Skin epidermis (tissue), 12 donors: ENCODE data around the gene ZAR1L.
A peak's percentile ranks its signal among the peaks of the same experiment; 100 is the strongest.

Source experiments
- H3K27ac ChIP-seq, 21 experiments: fragments of 200-600 bp; sonication (generic) in 11 of 21; one replicate each; pipeline ENCODE4 v1.5.0; 2020; ENCODE audit warnings: mild to moderate bottlenecking in 3 of 21, inconsistent platforms in 2 of 21, moderate library complexity in 2 of 21
- H3K4me3 ChIP-seq, 7 experiments: fragments of 200-600 bp; sonication (generic) in 2 of 7; one replicate each; pipeline ENCODE4 v1.5.0; 2020; ENCODE audit warnings: inconsistent platforms in 2 of 7, mild to moderate bottlenecking in 2 of 7, moderate library complexity in 1 of 7

The ZAR1L gene

GRCh38 chr13:32262165-32262564 is 53.0 kb downstream of the ZAR1L start:
- no peak overlapping the region for H3K4me3 ChIP-seq
- peak overlapping the region in 6 of 21 experiments; percentile 12 to 75 (median 41) for H3K27ac ChIP-seq

DNA sequence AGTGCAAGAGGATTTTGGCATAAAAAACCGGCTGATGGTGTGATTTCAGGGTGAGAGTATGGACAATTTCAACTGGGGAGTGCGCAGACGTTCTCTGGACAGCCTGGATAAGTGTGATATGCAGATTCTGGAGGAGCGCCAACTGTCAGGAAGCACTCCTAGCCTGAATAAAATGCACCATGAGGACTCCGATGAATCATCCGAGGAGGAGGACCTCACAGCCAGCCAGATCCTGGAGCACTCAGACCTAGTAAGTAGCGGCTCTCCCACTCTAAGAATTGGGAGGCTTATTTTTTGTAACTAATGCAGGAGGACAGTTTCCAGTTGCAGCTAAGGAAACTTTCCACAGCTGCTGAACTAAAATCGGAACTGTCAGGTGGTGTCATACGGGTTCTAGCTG is 53.6 kb downstream of the ZAR1L start:
- Histone ChIP-seq H3K27ac (peak overlapping the region in 5 of 21 experiments; percentile 10 to 75 (median 38)), H3K4me3 (no peak overlapping the region)

- Histone ChIP-seq H3K27ac (no peak overlapping the region), H3K4me3 (no peak overlapping the region)
Observed at GRCh38 chr13:32259116-32259515, 56.0 kb downstream of the ZAR1L start.

- H3K27ac ChIP-seq: no peak overlapping the region
- H3K4me3 ChIP-seq: no peak overlapping the region
Observed at GRCh38 chr13:32257649-32258048, 57.5 kb downstream of the ZAR1L start.

- Histone ChIP-seq H3K27ac (no peak overlapping the region), H3K4me3 (no peak overlapping the region)
Observed at GRCh38 chr13:32256243-32256642, 58.9 kb downstream of the ZAR1L start.

DNA sequence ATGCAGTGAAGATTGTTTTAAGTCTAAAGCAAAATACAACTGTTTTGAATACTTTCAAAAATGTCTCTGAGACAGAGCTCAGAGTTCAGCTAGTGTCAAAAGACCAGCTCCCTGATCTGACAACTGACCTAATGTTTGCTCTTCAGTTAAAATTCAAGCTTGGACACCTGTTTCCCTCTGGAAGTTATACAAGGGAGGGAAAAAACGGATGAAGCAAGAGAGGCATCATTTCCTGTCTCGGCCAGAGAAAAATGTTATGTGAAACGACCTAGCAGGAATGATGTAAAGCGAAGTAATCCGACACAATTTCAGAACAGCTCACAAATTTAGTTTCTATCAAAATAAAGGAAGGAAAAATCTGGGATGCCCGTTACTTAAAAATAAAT is 59.4 kb downstream of the ZAR1L start:
- no peak overlapping the region for H3K4me3 ChIP-seq
- H3K27ac ChIP-seq: peak overlapping the region in 2 of 21 experiments; percentile 32 to 46

DNA sequence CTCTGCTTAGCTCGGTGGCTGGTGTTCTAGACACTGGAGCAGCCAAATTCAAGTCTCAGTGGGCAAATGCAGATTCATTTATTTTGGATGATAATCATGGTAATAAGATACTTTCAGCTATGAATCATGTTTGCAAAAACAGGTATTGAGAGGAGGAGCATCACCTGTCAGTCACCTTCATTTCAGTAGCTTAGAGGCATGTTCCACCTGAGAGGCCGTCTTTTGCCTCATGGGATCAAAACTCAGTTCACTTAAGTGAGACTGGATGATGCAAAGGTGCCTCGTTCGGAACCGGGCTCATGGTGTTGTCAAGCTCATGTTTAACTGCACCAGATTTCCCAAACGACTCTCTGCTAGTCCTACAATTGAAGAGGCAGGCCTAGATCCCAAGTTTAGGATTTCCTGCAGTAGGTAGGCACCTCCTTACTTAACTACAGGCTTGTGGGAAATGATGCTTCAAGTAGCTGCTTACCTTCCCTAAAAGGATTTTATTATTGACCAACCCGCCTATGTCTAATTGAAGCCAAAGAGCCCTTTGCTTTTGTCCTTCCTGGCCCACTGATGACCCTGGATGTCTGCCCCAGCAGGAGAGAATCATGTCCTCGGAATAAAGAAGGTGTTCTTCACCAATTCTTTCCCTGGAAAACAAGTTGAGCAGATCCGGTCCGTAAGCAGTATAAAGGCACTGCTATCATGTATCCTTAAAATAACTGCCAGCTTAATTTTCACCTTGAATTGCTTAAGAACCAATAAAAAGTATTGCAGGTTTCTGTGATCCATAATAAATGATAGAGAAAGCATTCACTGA is 60.0 kb downstream of the ZAR1L start:
- peak overlapping the region in 8 of 21 experiments; percentile 3 to 72 (median 40) for H3K27ac ChIP-seq
- H3K4me3 ChIP-seq: peak overlapping the region in 2 of 7 experiments; percentile 7 to 17

- Histone ChIP-seq H3K4me3 (peak overlapping the region in 2 of 7 experiments; percentile 7 to 17), H3K27ac (peak overlapping the region in 13 of 21 experiments; percentile 11 to 72 (median 46))
Observed at GRCh38 chr13:32254416-32254815, 60.7 kb downstream of the ZAR1L start.

DNA sequence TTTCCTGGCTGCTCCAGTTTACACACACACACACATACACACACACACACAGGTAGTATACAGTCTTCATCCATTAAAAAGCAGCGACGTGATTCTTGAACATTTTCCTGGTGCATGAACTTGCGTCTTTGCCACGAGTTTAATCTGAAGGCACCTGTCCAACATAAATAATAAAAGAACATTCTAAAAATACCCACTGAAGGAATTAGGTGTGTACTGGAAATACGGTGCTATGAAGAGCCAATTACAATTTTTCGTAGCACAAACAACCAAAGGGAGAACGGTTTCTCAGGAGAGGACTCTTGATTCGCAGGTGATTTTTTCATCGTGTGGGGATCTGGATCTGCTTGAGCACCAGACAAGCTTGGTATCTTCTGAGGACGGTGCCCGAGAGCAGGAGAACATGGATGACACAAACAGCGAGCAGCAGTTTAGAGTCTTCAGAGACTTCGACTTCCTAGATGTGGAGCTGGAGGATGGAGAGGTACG is 61.2 kb downstream of the ZAR1L start:
- Histone ChIP-seq H3K27ac (peak overlapping the region in 13 of 21 experiments; percentile 11 to 72 (median 46)), H3K4me3 (peak overlapping the region in 2 of 7 experiments; percentile 7 to 17)
